Measurements from ENCODE around the gene LONRF2.
"Not testable (repeated sequence)": the region's sequence is repeated elsewhere in the genome, so short reads cannot be mapped to it uniquely, and the experiment has no call there.

Gene LONRF2

GRCh38 chr2:100321866-100322820, at the start of gene LONRF2:
Gene LONRF2, minus strand, starts transcription at chr2:100322501. Its CDS starts 408 bp downstream, at chr2:100322093.
- DNase-seq: peak; percentile 67

- DNase-seq: no peak
Measured at GRCh38 chr2:100367163-100367562, 44.9 kb upstream of the LONRF2 start.

GRCh38 chr2:100365434-100365833, 43.1 kb upstream of the LONRF2 start:
- DNase-seq: no peak

GRCh38 chr2:100362269-100362668, 40.0 kb upstream of the LONRF2 start:
- DNase-seq: not testable (repeated sequence)

- no peak for DNase-seq
Measured at GRCh38 chr2:100359576-100359975, 37.3 kb upstream of the LONRF2 start.

- no peak for DNase-seq
Measured at GRCh38 chr2:100358554-100358953, 36.3 kb upstream of the LONRF2 start.

GRCh38 chr2:100352521-100352920, 30.2 kb upstream of the LONRF2 start:
- no peak for DNase-seq

GRCh38 chr2:100350661-100351185, 28.4 kb upstream of the LONRF2 start:
- DNase-seq: no peak

GRCh38 chr2:100345144-100345543, 22.8 kb upstream of the LONRF2 start:
- not testable (repeated sequence) for DNase-seq

GRCh38 chr2:100344433-100344832, 22.1 kb upstream of the LONRF2 start:
- DNase-seq: no peak

GRCh38 chr2:100342466-100342865, 20.2 kb upstream of the LONRF2 start:
- not testable (repeated sequence) for DNase-seq

- no peak for DNase-seq
Measured at GRCh38 chr2:100339823-100340222, 17.5 kb upstream of the LONRF2 start.

GRCh38 chr2:100334929-100335328, 12.6 kb upstream of the LONRF2 start:
- DNase-seq: no peak

- no peak for DNase-seq
Measured at GRCh38 chr2:100327742-100328141, 5.4 kb upstream of the LONRF2 start.

- peak; percentile 85 for DNase-seq
Measured at GRCh38 chr2:100321179-100321865, 979 bp downstream of the LONRF2 start.

- no peak for DNase-seq
Measured at GRCh38 chr2:100320547-100321178, 1.6 kb downstream of the LONRF2 start.

- DNase-seq: no peak
Measured at GRCh38 chr2:100317634-100318033, 4.7 kb downstream of the LONRF2 start.

GRCh38 chr2:100309973-100310719, 12.2 kb downstream of the LONRF2 start:
- no peak for DNase-seq

- DNase-seq: no peak
Measured at GRCh38 chr2:100309311-100309710, 13.0 kb downstream of the LONRF2 start.

- no peak for DNase-seq
Measured at GRCh38 chr2:100303744-100304143, 18.6 kb downstream of the LONRF2 start.

- DNase-seq: no peak
Measured at GRCh38 chr2:100302585-100302892, 19.8 kb downstream of the LONRF2 start.

- DNase-seq: no peak
Measured at GRCh38 chr2:100301881-100302584, 20.3 kb downstream of the LONRF2 start.

All from islet precursor cell (in vitro differentiated cells).